Measurements from ENCODE around the gene TNIK. TPM values are rescaled to one million over a fixed set of nuclear protein-coding genes. Genes with fewer than 3 reads are reported as not detected.
"Not testable (repeated sequence)": the region's sequence is repeated elsewhere in the genome, so short reads cannot be mapped to it uniquely, and the experiment has no call there.

TNIK gene
- total RNA-seq, 2 donors from 2014 or later = 13.6 to 16.0 TPM

- intact Hi-C loops (cut with DNase I) = no loop called here
- ATAC-seq = no peak
- no peak for DNase-seq
Observed at GRCh38 chr3:171260899-171261298, 199.3 kb downstream of the TNIK start.

DNA sequence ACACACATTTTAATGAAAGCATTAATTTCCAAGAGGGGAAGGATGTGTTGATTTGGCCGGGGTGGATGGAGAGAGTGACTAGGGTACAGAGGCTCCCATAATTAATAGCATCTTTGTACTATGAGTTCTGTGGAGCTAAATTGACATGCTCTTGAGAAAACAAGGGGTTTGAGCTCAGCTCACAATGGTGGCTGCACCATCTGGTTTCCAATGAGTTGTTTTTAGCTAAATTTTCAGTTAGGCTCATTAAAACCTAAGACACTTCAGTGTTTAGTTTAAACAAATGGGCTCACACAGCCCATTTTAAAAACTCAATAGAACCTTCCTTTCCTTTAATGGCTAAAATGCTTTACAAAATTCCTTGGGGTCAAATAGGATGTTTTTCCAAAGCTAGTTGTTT is 199.7 kb downstream of the TNIK start:
- intact Hi-C loops (cut with DNase I) = no loop called here

DNA sequence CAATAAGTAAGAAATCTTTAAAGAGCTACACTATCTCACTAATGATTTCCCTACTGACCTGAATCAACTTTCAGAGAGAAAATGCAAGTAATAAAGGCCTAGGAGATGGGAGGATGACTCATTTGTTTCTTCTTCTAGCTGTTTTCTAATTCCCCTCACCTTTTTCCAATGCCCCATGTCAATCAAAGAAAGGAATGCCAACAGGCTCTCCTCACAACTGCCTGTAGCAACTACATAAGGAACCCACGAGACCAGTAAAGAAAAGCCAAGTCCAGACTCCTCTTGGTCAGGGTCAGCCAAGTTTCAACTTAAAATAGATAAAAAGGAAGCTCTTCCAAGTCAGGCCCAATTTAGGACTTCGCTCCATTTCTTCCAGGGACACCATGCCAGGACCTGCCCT is 201.9 kb downstream of the TNIK start:
- no peak for DNase-seq
- peak; percentile 75 to 82 for ATAC-seq
- intact Hi-C loops (cut with DNase I) = no loop called here

More for the DNA sequence above, 199.7 kb downstream of the TNIK start:
- DNase-seq (no peak), ATAC-seq (no peak)

DNA sequence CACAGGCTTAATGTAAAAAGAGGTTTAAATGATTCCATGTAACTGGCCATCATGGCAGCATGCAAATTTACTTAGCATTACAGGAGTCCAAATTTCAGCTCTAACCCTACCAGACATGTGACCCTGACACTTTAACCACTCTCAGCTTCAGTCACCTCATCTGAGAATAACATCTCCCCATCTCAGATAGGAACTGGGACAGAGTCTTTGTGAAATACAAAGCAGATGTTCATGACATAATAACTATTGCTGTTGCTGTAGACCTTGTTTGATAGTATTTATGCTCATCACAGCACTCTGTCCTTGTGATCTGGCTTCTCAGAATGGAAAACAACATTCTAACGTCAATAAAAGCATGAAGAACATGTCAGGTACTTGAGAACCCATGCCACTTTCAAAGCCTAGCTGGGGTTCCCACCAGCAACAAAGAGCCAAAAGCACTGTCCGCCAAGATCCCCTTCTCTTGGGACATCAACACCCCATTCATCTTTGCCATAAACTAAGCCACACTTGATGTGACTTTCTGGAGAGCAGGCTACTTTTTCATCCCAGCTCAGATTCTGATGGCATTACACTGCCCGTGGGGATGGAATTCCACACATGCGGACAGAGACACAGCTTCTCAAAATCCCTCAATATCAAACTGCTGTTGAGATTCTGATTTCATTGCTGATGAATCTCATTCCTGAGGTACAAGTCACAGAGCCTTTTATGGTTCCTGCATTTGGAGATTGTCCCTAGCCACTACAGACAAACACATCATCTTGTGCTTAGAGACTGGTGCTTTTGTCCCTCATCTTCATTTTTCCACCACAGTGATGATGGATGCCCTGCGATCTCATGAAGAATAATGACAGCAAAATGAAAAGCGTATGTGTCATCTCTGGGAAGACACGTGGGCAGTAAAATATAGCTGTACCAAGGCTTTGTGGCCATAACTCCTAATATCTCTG is 202.7 kb downstream of the TNIK start:
- intact Hi-C loops (cut with DNase I) = no loop called here
- DNase-seq = no peak
- peak in 1 of 2 donors; percentile 61 for ATAC-seq

DNA sequence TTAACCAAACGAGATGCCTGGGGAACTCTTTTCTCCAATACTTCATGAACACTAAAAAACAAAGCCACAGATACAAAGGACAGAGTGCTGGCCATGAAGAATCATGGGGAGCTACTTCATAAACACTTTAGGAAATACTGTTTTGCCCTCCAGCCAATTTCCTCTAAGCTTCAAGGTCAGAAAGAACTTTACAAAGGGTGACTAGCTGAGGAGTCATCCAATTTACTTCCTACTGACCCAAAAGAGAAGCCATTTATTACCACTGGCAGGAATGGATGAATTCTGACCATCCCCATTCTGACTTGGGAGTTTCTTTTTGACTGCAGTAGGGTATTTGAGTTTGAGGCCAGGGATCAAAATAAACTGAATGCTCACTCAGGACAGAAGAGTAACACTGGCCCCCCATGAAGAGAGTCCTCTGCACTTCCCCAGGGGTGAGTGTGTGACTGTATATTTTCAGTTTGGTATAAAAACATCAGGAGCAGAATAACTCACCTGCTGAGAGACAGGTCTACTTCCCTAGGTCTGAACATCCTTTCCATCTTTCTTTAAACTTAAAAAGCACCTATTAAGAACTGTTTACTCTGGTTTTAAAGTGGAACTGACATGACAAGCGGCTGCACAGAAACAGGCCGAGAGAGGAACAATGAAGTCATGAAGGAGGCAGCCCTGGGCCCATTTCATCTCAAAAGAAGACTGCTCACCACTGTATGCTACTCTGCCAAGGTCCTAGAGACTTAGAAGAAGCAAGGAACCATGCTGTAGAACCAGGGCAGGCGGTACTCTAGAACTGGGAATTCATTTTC is 203.6 kb downstream of the TNIK start:
- intact Hi-C loops (cut with DNase I) = no loop called here
- DNase-seq = no peak
- no peak for ATAC-seq

- ATAC-seq (no peak), DNase-seq (no peak)
- intact Hi-C loops (cut with DNase I) = no loop called here
Observed at GRCh38 chr3:171255236-171255806, 204.9 kb downstream of the TNIK start.

GRCh38 chr3:171254315-171254714 is 205.9 kb downstream of the TNIK start:
- DNase-seq = no peak
- intact Hi-C loops (cut with DNase I) = no loop called here
- no peak for ATAC-seq

DNA sequence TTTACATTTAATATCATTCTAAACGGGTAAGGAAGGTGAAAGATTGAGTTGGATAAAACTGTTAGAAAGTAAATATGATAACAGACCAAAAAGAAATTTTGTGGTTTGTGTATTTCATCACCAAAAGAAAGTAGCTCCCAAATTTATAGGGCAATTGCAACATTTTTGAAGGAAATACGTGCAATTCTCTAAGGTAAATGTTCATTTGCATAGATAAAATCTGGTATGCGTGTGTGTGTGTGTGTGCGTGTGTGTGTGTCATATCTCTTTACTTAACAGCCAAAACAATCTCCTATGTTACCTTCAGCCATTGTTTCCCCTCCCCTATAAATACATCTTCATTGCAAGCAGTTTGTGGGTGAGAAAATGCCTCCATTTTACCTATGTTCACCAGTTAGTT is 208.4 kb downstream of the TNIK start:
- intact Hi-C loops (cut with DNase I) = no loop called here
- DNase-seq (no peak), ATAC-seq (no peak)

DNA sequence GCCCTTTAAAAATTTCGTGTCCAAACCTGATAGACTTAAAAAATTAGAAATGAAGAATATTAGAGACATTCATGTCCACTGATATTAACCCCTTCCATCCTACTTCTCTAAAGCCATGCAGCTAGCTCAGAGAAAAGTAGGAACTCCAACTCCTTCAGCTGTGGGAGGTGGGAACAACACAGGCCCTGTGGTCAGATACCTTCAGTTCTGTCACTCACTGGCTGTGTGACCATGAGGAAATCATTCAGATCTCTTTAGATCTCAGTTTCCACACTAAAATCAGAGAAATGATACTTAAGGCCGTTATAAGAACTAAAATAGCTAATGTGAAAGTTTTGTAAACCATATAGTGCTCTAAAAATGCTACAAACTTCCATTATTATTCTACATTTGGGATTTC is 209.8 kb downstream of the TNIK start:
- intact Hi-C loops (cut with DNase I) = no loop called here
- no peak for DNase-seq
- no peak for ATAC-seq

DNA sequence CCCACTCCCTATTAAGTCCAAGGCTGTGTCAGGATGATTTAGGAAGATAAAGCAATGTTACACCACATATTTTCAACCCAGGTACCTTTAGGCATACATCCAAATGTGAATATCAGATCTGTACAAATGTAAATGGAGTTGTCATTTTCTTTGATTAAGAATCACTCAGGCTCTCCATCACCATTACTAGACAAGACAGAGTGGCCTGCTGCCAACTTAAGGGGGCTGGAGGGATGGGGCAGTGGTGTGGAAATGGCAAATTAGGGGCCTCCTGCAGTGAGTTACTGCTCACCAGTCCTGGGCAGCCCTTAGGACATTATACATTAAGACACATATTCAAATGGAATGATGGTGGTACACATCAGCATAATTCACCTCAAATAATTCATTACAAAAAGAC is 211.0 kb downstream of the TNIK start:
- ATAC-seq = no peak
- intact Hi-C loops (cut with DNase I) = no loop called here
- no peak for DNase-seq

- intact Hi-C loops (cut with DNase I) = no loop called here
- no peak for DNase-seq
- ATAC-seq = no peak
Observed at GRCh38 chr3:171248426-171249111, 211.6 kb downstream of the TNIK start.

GRCh38 chr3:171245796-171246765 is 214.1 kb downstream of the TNIK start:
- ATAC-seq = no peak
- intact Hi-C loops (cut with DNase I) = no loop called here
- DNase-seq = no peak

- ATAC-seq (no peak), DNase-seq (no peak)
- intact Hi-C loops (cut with DNase I) = no loop called here
Observed at GRCh38 chr3:171242951-171243350, 217.3 kb downstream of the TNIK start.

DNA sequence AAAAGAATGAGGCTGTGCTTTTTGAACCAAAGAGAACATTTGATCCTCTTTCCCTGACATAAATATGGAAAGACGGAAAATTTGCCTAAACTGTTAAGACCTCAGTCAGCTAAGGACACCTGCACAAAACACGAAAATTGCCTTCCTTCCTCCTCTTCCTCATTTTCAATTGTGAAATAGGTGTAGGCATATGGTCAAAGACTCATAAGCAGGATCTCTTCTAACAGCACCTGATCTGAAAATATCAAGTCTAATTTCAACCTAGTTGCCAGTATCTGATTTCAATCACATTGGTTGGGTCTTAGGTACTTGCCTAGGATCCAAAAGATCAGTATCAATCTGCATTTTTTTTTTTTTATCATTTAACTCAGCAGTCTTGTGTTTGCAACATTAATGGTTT is 218.0 kb downstream of the TNIK start:
- DNase-seq (no peak), ATAC-seq (no peak)
- intact Hi-C loops (cut with DNase I) = no loop called here

DNA sequence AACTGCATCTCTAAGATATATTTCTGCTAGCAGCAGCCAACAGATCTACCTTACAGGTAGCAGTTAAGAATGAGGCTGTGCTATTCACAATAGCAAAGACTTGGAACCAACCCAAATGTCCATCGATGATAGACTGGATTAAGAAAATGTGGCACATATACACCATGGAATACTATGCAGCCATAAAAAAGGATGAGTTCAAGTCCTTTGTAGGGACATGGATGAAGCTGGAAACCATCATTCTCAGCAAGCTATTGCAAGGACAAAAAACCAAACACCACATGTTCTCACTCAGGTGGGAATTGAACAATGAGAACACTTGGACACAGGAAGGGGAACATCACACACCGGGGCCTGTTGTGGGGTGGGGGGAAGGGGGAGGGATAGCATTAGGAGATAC is 218.6 kb downstream of the TNIK start:
- DNase-seq; intact Hi-C loops (cut with DNase I); ATAC-seq: not testable (repeated sequence)

DNA sequence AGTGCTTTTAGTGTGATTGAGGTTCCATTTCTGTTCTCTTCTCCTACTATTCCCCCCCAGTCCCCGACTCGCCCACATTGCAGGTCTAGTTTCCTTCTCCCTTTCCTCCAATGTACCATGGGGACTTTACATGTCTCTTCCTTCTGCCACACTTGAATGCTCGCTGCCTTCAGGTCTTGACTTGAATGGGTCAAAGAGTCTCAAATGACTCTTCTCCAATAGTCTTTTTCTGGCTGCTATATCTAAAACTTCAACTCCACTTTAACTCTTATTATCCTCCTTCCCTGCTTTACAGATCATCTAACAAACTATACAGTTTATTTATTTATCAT is 219.7 kb downstream of the TNIK start:
- ATAC-seq = no peak
- intact Hi-C loops (cut with DNase I) = no loop called here
- no peak for DNase-seq

- no peak for DNase-seq
- intact Hi-C loops (cut with DNase I) = no loop called here
Observed at GRCh38 chr3:171239757-171240503, 220.3 kb downstream of the TNIK start.

GRCh38 chr3:171237009-171237385 is 223.2 kb downstream of the TNIK start:
- intact Hi-C loops (cut with DNase I) = no loop called here
- DNase-seq (no peak), ATAC-seq (no peak)

More at GRCh38 chr3:171239757-171240503, 220.3 kb downstream of the TNIK start:
- no peak for ATAC-seq
